Pulmonary artery endothelial cell (primary cell): ENCODE results near the gene LIMS2. TPM values are rescaled to one million over a fixed set of nuclear protein-coding genes. Genes with fewer than 3 reads are reported as not detected.

ENCODE experiments used
- DNase-seq: peaks from one replicate; pipeline ENCODE4 v3.0.0-alpha.2; 2011; ENCODE audit warnings: low read depth, low spot score
- total RNA-seq: library from RNA; depleted of rRNA; stranded (reverse); fragments of >200 nt; gene quantifications from 2 replicates; pipeline ENCODE4 v1.2.3, GENCODE V29; 2014

LIMS2 gene
- total RNA-seq, 1 donor from 2014 or later: 5.7 TPM

DNA sequence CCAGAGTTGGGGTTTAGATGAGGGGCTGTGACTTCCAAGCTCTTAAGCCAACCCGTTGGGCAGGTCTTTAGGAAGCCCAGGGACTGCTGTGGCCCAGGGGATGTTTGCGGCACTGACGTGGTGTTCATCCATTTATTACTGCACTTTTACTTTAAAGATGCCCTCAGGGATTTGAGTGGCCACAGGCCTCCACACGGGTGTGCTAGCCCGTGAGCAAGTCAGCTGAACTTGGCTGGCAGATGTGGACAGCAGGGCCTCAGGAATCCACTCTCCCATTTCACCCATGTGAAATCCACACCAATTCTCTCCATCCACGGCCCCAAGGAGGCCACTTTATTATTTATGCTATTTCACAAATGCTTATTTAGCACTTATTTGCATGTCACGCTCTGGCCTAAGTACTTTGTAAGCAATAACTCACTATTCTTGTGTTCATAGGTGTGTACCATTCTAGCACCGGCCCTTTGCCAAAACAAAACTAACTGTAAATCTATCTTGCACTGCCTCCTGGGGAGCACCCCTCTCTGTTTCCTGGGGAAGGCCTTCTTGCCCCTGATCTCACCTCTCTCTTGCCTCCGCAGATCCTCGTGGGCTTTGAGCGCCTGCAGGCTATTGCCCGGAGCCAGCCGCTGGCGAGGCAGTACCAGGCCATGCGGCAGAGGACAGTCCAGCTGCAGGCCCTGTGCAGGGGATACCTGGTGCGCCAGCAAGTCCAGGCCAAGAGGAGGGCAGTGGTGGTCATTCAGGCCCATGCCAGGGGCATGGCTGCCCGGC, 68.5 kb downstream of the LIMS2 start:
- DNase-seq: no peak

DNA sequence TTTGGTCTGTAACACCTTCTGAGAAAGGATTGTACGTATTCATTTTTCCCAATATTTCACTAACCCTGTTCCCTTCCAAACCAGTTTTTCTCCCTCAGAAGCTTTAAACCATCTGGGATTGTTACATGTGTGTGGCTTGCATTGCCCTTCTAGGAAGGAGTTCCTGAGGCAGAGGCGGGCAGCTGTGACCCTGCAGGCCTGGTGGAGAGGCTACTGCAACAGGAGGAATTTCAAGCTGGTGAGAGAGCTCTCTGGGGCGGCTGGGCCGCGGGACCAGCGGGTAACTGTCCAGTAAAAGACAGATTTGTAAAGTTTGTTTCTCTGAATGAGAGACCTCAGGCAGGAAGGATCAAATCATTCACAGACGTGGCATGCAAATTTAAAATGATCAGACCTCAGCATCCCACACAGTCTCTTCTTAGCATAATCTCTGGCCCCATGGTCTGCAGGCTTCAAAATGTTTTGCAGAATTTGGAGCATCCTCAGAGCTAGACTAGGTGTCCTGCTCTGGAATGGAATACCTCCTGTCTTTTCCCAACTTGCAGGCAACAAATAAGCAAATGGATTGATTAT, 69.6 kb downstream of the LIMS2 start:
- DNase-seq: no peak

DNA sequence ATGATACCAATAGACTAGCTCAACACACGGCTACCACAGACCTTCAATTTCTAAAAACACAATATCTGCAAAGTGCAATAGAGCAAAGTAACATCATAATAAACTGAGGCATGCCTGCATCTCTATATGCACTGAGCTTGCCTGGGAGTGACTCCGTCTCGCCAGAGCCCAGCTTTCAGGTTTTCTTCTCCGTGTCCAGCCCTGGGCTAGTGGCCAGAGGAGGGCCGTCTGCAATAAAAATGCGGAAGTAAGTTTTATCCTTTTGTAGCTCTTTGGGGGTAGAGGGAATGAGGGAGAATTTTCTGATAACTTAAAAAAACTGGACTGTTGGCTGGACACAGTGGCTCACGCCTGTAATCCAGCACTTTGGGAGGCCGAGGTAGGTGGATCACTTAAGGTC, 70.3 kb downstream of the LIMS2 start:
- DNase-seq: no peak

DNA sequence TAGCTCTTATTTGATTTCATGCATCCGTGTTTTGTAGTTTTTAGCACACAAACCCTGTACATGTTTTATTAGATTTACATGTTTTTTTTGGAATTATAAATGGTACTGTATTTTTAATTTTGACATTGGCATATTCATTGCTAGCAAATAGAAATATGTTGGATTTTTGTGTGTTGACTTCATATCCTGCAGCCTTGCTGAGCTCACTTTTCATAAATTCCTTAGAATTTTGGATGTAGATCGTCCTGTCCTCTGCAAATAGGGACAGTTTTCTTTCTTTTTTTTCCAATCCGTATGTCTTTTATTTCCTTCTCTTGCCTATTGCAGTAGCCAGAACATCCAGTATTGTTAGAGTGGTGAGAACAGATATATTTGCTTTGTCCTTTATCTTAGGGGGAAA, 76.1 kb downstream of the LIMS2 start:
- no peak for DNase-seq

DNA sequence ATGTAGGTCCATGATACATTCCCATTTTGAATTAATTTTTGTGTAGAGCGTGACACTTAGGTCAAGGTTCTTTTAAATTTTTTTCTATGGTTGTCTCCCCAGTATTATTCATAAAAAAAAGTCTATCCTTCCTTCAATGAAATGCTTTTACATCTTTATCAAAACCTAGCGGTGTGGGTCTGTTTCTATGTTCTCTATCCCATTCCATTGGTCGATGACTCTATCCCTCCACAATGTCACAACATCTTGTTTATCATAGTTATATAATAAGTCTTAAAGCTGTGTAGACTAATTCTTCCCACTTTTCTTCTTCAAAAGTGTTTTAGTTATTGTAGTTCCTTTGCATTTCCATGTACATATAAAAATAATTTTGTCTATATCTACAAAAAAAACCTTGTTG, 76.6 kb downstream of the LIMS2 start:
- DNase-seq: no peak

DNA sequence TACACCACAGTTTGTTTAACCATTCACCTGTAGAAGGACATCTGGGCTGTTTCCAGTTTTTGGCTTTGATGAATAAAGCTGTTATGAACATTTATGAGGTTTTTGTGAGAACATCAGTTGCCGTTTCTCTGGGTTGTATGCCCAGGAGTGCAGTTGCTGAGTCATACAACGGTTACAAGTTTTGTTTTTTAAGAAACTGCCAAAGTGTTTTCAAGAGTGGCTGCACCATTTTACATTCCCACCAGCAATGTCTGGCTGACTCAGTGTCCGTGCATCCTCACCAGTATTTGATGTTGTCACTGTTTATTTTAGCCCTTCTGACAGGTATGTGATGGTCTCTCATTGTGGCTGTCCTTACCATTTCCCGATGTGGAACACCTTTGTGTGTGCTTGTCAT, 77.3 kb downstream of the LIMS2 start:
- no peak for DNase-seq

DNA sequence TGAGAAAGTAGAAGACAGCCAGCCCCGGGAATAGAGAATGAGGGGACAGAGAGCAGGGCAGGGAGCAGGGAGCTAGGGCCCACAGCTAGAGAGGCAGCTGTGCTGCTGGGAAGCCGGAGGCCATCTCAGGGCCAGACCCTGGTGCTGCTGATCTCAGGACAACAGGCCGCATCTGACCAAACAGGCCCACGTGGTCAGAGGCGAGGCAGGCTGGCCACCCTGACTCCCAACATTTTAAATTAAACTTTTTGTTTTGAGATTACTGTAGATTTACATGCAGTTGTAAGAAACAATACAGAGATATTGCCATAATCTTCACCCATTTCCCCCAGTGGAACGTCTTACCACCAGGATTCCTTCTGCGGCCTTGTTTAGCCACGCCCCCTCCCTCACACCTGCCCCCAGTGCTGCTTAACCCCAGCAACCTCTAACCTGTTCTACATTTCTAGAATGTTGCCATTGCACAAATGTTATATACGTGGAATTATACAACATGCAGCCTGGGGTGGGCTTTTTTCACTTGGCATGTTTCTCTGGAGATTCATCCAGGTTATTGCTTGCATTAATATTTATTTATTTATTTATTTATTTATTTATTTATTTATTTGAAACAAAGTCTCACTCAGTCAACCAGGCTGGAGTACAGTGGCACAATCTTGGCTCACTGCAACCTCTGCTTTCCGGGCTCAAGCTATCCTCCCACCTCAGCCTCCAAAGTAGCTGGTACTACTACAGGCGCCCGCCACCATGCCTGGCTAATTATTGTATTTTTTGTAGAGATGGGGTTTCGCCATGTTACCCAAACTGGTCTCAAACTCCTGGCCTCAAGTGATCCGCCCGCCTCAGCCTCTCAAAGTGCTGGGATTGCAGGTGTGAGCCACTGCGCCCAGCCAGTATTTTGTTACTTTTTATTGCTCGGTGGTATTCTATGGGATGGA, 78.0 kb downstream of the LIMS2 start:
- no peak for DNase-seq

DNA sequence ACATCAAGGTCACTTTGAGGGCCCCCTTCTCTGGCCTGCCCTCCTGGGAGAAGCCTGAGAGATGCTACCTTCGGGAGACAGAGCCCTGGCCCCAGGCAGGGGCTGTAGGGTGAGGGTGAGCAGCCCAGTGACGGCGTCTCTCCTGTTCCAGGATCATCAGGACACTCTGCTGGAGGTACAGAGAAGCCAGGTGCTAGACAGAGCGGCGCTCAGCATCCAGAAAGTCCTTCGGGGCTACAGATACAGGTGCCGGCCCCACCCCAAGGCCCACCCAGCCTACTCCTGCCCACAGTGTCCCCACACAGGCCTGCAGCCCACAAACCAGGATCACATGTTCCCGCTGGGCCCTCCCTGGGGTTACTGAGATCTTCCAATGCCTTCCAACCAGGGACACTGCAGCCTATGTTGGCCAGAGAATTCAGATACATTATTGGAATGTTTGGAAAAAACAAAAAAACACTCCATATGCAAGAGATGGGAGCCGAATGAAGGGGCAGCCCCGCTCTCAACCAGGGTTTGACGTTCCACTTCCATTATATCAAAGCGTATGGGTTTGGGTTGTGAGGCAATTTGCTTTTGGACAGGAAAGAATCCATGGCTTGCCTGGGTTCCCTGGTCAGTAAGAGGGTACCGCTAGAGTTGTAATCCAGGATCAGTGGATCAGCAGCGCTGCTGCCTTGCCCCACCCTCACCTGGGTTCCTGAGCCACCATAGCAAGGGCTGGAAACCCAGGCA, 78.9 kb downstream of the LIMS2 start:
- no peak for DNase-seq

DNA sequence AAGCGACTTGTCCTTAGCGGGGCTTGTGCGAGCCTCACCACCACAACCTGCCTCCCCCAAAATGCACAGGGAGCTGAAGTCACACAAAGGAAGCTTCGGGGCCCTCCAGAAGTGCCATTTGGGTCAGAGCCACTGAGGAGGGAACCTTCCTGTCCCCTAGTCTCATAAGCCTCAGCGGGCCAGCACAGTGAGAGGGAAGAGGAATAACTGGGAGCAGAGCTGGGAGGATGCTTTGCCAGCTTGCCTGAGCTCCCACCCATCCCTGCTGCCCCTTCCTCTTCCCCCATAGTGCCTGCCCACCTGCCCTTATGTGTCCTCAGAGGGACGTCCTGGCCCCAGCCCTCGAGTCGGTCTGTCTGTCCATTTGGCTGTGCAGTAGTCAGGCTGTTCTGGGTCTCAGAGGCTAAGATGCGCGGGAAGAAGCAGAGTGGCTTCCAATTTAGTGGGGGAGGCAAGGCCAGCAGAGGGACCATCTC, 81.2 kb downstream of the LIMS2 start:
- no peak for DNase-seq

DNA sequence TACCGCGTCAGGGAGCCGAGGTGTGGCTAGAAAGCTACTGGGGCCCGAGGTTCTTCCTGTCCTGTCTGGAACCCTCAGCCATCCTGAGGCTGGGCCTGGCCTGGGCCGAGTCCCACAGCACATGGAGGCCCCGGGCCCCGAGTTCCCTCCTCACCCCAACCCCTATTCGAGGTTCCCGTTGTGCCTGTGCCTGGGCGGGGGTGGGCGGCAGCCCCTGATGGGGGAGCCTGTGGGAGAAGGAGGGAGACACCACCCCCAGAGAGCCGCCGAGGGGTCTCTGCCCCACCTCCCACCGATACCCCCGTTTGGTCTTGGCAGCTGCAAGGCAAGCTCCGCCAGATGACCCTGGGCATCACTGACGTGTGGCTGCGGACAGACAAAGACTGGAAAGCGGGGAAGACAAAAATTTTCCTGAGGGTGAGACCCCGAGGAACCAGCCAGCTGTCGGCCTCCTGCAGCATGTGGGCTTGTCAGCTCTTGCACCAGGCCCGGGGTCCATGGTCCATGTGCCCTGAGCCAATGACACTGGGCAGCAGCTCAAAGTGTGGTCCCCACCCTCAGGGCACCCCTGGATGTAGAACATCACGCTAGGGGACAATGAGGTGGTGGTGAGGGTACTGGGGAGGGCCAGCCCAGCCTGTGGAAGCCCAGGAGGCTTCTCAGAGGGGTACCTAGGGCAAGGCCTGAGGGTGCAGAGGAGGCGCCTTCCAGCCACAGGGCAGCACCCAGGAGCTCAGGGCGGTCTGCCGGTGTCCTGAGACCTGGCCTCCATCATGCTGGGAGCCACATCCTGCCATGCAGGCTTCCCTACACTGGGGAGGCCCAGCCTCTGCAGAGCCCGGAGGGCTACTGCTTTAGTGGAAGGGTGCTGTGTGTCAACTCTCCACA, 81.9 kb downstream of the LIMS2 start:
- DNase-seq: no peak

DNA sequence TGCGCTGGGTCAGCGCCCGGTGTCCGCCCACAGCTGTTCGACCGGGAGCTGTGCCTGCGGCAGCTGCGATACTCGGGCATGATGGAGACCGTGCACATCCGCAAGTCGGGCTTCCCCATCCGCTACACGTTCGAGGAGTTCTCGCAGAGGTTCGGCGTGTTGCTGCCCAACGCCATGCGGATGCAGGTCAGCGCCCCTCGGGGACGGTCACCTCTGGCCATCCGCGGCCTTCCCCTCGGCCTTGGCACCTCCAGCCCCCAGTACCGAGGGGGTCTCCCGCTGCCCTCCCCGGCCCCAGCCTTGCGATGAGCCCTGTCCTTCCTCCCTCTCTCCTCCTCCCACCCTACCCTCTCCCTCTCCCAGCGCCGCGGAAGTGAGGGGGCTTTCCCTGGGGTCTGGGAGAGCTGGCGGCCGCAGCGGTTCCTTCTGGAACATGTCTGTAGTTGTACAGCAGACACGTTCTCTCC, 82.5 kb downstream of the LIMS2 start:
- DNase-seq: no peak

DNA sequence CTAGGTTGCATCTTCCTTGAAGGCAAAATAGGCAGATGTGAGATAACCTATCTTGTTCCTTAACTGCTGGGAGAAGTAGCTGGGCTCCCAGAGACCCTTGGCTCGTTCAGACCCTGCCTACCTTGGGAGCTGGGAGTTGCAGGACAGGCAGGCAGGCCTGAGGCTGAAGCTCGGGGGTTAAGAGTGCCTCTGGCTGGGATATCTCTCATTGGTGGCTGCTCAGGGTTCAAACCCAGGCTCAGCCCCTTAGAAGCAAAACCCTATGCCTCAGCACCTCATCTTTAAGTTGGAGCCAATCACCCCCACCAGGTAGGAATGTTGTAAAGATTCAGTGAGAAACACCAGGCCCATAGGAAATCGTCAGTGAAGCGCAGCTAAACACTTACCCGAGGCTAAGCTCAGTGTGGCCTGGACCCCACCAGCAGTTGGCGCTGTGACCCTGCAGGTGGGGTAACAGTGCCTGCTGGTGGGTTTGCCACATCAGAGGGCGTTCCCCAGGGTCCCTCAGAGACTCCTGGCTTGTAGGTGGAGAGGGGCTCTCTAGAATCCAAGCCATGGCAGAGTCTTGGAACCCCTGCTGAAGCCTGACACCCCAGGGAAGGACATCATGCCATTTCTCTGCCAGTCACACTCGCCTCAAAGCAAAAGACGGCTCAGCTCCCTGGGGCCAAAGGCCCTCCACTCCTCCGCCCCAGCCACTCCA, 84.0 kb downstream of the LIMS2 start:
- DNase-seq: peak; percentile 24

DNA sequence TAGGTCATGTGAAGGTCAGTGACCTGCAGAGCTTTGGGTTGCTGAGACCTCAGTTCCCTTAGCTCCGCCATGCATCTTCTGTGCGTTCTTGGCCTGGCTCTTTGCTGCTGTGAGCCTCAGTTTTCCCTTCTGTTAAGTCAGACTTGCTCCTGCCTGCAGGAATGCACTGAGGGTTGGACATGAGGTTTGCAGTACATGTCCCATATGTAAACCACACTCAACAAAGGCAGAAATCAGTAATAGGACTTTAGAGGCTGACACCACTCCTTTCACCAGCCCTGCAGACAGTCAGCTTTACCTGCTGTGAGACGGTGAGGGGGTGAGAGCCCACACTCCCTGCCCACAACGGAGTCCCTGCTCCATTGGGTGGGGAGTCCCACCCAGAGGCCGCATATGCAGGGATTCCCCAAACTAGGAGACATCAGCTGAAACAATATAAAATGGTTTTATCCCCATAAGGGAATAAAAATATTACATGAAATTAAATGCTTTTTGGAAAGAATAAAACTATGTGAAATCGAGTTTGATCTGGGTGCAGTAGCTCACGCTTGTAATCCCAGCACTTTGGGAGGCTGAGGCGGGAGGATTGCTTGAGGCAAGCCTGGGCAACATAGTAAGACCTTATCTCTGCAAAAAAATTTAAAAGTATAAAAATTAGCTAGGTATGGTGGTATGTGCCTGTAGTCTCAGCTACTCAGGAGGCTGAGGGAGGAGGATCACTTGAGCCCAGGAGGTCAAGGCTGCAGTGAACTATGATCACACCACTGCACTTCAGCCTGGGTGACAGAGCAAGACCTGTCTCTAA, 84.7 kb downstream of the LIMS2 start:
- no peak for DNase-seq

DNA sequence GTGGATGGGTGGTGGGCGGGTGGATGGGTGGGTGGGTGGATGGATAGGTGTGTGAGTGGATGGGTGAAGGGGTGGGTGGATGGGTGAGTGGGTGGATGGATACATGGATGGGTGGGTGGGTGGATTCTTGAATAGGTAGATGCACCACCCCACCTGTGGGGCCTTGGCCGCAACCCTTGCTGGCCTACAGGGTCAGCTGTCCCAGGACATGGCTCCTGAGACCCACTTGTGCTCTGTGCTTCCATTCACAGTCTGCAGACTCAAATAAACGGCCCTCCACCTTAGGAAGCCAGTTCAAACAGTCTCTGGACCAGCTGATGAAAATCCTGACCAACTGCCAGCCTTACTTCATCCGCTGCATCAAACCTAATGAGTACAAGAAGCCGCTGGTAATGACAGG, 85.5 kb downstream of the LIMS2 start:
- no peak for DNase-seq

DNA sequence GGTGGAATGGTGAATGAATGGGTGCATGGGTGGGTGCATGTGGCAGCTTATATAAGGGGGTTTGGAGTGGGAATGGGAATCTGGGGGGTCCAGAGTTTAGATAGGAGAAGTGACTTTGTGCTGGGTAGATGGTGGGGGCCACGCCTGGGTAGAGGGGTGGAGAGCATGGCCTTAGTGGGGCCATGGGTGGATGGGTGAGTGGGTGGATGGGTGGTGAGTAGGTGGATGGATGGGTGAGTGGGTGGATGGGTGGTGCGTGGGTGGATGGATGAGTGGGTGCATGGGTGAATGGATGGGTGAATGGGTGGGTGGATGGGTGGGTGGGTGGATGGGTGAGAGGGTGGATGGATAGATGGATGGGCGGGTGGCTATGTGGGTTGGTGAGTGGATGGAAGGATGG, 86.0 kb downstream of the LIMS2 start:
- no peak for DNase-seq
